GM19043 (cell line): Measurements from ENCODE around the gene MORN5.

Experiments used
- ATAC-seq: cut with Tn5 transposase; IDR thresholded peaks from one replicate; pipeline ENCODE4 v1.9.1; 2021; ENCODE audit warnings: low read depth; ENCODE audit not compliant: unreplicated experiment

The MORN5 gene

GRCh38 chr9:122186777-122187470 is 27.2 kb downstream of the MORN5 start:
- no peak for ATAC-seq

- ATAC-seq, result no peak
Measured at GRCh38 chr9:122188369-122188768, 28.7 kb downstream of the MORN5 start.

GRCh38 chr9:122190597-122191381 is 31.1 kb downstream of the MORN5 start:
- no peak for ATAC-seq

DNA sequence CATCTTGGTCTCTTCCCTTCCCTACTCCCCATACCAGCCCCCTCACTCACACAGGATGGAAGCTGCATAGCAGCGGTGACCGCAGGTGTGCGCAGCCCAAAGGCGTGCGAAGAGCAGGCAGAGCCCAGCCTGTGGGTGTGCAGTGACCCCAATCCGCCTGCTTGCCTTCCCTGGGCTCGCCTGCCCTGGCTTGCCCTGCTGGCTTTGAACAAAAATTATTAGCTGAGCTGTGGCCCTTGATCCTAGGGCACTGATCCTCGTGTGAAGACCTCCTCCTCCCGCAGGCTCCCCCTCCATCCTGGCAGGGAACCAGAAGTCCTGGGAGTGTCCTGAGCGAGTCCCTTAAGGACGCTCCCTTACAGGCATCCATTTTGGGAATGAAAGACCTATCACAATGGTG is 31.9 kb downstream of the MORN5 start:
- no peak for ATAC-seq

DNA sequence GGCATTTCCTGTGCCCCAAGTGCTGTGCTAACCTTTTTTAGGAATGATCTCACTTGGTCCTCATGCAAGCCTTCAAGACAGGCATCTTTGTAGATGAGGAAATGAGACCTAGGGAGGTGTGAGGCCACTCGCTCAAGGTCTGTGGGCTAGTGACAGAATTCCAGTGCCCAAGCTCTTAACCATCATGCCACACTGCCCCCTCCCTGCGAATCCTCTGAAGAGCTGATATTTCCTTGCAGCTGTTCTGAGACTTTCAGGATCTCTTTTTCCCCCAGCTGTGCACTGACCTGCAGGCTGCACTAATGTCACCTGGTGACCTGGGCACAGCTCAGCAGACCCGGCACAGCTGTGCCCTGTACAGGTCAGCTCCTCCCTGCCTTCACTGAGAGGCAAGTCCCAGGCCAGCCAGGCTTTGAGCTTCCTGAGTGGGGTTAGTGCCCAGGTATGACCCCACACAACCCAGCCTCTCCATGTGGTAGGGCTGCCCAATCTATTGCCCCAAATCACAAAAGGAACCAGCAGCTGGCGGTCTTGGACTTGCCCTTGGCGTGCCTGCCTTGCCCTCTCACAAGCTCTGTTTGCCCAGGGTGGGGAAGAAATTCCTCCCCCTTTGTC is 32.7 kb downstream of the MORN5 start:
- ATAC-seq, result no peak

- no peak for ATAC-seq
Measured at GRCh38 chr9:122192914-122193525, 33.3 kb downstream of the MORN5 start.

DNA sequence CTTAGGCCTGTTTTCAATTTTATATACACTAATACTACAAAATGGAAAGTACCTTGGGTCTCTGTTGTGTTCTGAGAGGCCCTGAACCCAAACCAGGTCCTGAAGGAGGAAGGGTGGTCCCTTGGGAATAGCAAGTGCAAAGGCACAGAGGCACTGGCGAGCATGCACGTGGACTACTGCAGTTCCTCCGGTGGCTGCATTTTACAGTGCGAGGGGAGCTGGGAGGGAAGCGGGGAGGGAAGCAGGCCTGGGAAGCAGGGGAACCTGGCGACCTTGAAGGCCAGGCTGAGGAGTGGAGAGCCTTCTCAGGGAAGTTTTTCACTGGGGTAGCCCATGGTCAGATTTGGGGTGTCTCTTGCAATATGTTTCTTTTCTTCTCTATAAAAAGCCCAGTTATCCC is 33.9 kb downstream of the MORN5 start:
- no peak for ATAC-seq

DNA sequence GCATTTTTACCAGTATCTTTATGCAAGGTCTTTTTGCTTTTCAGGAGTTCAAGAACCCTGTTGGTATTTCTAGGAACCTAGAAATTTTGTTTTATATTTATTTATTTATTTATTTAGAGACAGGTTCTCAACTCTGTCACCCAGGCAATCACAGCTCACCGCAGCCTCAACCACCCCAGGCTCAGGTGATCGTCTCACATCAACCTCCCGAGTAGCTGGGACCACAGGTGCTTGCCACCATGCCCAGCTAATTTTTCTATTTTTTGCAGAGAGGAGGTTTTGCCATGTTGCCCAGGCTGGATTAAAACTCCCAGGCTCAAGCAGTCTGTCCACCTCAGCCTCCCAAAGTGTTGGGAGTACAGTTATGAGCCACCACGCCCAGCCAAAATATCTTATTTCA is 36.2 kb downstream of the MORN5 start:
- no peak for ATAC-seq

DNA sequence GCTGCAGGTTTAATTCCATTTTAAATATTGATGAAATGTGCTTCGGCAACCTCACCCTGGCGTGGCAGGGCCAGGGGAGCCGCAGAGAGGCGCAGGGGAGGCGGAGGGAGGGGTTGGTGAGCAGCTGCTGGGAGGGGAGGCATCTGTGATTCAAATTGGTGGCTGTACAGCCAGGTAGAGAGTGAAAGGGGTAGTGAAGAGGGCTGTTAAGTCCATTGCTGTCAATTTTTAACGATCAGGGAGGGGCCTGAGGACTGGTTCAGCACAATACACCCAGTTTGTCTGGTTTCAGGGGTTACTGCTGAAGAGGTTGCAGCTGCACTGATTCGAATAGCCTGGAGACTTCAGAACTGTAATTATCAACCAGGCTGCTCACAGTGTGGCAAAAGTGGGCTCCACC is 37.7 kb downstream of the MORN5 start:
- no peak for ATAC-seq

DNA sequence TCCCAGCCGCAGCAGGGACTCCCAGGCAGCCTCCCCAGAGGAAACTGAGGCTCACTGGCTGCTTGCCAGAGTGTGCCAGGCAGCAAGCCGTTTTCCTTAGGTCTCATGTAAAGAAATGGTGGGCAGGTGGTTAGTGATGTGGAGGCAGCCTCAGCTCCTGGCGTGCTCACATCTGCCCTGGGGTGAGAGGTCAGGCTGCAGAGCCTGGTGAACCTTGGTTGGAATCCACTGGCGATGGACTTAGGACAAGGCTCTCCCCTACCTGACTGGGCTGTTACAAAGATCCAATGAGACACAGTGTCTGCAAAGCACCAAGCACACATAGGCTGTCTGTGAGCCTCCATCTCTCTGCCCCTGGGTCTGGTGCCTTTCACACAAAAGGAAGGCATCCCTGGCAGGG is 38.2 kb downstream of the MORN5 start:
- no peak for ATAC-seq

GRCh38 chr9:122200960-122201595 is 41.4 kb downstream of the MORN5 start:
- ATAC-seq, result no peak

- ATAC-seq, result no peak
Measured at GRCh38 chr9:122201641-122202040, 41.9 kb downstream of the MORN5 start.

DNA sequence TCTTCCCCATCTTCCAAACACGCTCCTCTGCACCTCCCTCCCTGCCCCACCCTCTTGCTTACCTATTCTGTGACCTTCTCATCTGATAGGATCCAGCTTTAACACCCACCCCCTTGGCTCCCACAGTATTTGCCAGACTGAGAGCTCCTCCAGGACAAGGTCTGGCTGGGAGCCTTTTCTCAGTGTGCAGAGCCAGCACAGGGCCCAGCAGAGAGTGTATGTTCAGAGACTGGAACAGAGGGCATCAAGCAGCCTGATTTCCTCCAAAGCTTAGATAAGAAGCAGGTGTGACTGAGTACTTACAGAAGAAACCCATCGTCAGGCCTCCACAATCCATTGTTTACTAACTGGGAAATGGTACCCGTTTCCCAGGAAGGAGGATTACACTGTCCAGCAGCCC is 42.4 kb downstream of the MORN5 start:
- no peak for ATAC-seq

- ATAC-seq, result no peak
Measured at GRCh38 chr9:122204055-122204454, 44.3 kb downstream of the MORN5 start.

DNA sequence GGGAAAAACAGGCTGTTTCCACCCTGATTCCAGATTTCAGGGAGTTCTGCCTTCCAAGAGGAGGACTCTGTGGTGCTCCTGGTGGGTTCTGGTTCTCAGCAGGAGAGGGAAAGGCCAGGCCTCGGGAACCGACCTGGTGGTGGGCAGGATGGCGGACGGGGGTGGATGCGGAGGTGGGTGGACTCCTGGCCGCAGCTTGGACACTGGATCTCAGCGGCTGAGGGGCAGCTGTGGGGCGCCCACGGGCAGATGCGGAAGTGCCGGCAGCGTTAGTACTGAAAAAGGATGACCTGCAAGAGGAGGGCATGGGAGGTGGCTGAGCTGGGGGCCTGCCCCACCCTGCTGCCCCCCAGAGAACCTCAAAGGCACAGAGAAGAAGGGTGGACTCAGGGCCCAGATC is 44.8 kb downstream of the MORN5 start:
- no peak for ATAC-seq

GRCh38 chr9:122205176-122205575 is 45.5 kb downstream of the MORN5 start:
- ATAC-seq, result no peak

- ATAC-seq, result no peak
Measured at GRCh38 chr9:122206118-122207046, 46.7 kb downstream of the MORN5 start.

DNA sequence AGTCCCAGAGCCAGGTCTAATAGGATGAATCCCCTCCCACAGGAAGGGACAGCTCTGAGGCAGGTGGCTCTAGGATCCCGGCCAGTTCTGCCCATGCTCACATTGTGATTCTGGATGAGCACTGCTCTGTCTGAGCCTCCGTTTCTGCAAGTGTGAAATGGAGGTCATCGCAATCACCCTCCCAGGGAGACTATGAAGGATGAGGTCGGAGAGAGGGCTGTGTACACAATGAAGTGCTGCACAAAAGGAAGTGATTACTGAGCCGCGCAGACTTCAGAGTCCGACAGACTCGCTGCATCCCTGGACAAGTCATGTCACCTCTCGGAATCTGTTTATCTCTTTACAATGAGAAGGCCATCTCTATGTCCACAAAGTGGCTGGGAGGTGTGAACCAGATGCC is 47.4 kb downstream of the MORN5 start:
- no peak for ATAC-seq

GRCh38 chr9:122209451-122209850 is 49.7 kb downstream of the MORN5 start:
- no peak for ATAC-seq

DNA sequence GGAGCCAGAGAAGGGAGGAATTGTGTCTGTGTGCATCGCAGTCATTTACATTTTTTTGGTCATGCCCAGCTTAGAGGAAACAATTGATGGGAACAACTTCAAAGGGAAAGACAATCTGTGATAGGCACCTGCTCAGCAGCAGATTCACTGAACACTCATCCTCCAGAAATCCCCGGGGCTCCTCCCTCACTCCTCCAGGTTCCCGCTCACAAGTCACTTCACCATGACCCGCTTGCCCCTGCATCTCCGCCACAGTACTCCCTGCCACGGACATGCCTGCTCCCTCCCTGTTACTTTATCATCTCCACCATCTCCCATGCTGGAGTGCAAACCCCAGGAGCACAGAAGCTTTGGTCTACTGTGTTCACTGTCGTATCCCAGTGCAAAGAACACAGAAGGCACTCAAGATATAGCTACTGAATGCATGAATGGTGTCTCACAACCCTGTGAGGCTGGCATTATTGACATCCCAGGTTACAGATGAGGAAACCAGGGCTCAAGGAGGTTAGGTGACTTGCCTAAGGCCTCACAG is 52.8 kb downstream of the MORN5 start:
- no peak for ATAC-seq
